Thoracic aorta (tissue), 2 donors: ENCODE data around the gene ARHGAP31. TPM values are rescaled to one million over a fixed set of nuclear protein-coding genes. Genes with fewer than 3 reads are reported as not detected.

Experiments
- ATAC-seq: fragments of 150-250 bp; one replicate; pipeline ENCODE4 v1.8.0; 2017; ENCODE audit warnings: low read depth; ENCODE audit not compliant: insufficient number of reproducible peaks, low FRiP score
- DNase-seq: peaks from one replicate; pipeline ENCODE4 v3.0.0-alpha.2; 2020; ENCODE audit warnings: low spot score
- H3K27ac ChIP-seq, 2 donors: fragments of 200-600 bp; sonication (generic); 1 replicate in 1 of 2; 2 replicates in 1 of 2; pipeline ENCODE4 v1.5.1; 2016; ENCODE audit warnings: mild to moderate bottlenecking in 2 of 2, moderate library complexity in 2 of 2
- H3K27me3 ChIP-seq: fragments of 200-600 bp; sonication (generic); replicated peaks from 2 replicates; pipeline ENCODE4 v1.6.0; 2016; ENCODE audit warnings: mild to moderate bottlenecking; ENCODE audit not compliant: insufficient read depth
- H3K36me3 ChIP-seq: fragments of 200-600 bp; sonication (generic); one replicate; pipeline ENCODE4 v1.5.1; 2016
- H3K4me1 ChIP-seq, 2 donors: fragments of 200-600 bp; sonication (generic); 1 replicate in 1 of 2; 2 replicates in 1 of 2; pipeline versions ENCODE4 v1.5.1 to v1.6.0; 2016; ENCODE audit warnings: low read depth in 2 of 2, mild to moderate bottlenecking in 1 of 2; ENCODE audit not compliant: control insufficient read depth in 1 of 2
- H3K4me3 ChIP-seq: fragments of 200-600 bp; sonication (generic); 2 replicates; pipeline ENCODE4 v1.5.1; 2016; ENCODE audit warnings: mild to moderate bottlenecking
- H3K9me3 ChIP-seq: fragments of 200-600 bp; sonication (generic); 2 replicates; pipeline ENCODE4 v1.5.1; 2016
- CTCF ChIP-seq: fragments of 200-600 bp; sonication (generic); IDR thresholded peaks from one replicate; pipeline ENCODE4 v1.5.1; 2019; ENCODE audit warnings: antibody characterized with exemption
- total RNA-seq, 2 donors: library from RNA; depleted of rRNA; stranded (reverse); fragments of >200 nt; gene quantifications; one replicate each; pipeline versions ENCODE4 v1.1.0 to v1.2.3, GENCODE V29; 2016

The ARHGAP31 gene
- total RNA-seq, 2 donors from 2014 or later = 20.8 to 33.6 TPM

DNA sequence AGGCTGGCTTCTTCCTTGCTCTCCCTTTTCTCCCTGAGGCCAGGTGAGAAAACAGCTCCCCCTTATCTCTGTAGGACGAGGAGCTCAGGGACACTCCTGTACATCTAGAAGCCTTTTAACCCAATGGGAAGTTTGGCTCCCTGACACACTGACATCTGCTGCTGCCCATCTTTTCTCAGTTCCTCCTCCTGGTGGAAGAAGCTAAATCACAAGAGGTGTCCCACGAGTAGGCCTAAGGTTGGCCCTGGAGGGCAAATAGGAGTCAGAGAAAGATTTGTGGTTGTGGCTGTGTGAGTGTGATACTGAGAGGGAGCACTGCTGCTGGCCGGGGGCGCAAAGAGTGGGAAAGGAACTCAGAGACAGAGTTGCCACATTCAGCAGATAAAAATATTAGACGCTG is 49.5 kb downstream of the ARHGAP31 start:
- Histone ChIP-seq H3K4me3 (no peak overlapping the region), H3K27ac (no peak overlapping the region), H3K27me3 (no peaks in the 10 kb centered on the region), H3K9me3 (no peaks in the 10 kb centered on the region), H3K36me3 (no peaks in the 10 kb centered on the region), H3K4me1 (no peaks in the 10 kb centered on the region)
- no peak for DNase-seq
- ATAC-seq = no peak
- TF ChIP-seq CTCF = no peak

DNA sequence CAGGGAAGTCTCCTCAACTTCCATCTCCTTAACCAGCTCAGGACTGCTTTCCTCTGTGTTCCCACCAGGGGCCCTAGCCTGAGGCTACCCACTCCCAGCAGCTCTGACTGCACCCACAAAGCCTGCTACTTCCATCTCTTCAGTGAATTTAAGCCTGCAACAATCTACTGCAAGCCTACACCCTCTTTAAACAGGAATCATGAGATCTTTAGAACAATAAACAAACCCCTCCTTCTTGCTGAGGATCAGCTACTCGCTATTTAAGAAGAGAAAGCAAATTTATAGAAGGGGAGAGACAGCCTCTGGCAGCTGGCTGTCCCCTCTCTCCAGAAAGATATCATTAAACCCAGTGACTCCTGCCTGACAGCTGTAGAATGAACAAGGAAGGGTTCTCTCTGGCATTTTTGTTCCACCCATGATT is 51.9 kb downstream of the ARHGAP31 start:
- H3K4me1 ChIP-seq = no peaks in the 10 kb centered on the region
- no peak for TF ChIP-seq CTCF
- no peaks in the 10 kb centered on the region for H3K27me3 ChIP-seq
- no peaks in the 10 kb centered on the region for H3K36me3 ChIP-seq
- no peaks in the 10 kb centered on the region for H3K9me3 ChIP-seq
- DNase-seq (no peak), ATAC-seq (no peak)
- no peak overlapping the region for H3K27ac ChIP-seq
- H3K4me3 ChIP-seq = no peak overlapping the region

- Histone ChIP-seq H3K4me3 (no peak overlapping the region), H3K4me1 (no peaks in the 10 kb centered on the region), H3K36me3 (no peaks in the 10 kb centered on the region), H3K9me3 (no peaks in the 10 kb centered on the region), H3K27me3 (no peaks in the 10 kb centered on the region), H3K27ac (no peak overlapping the region)
- TF ChIP-seq CTCF = no peak
- DNase-seq (no peak), ATAC-seq (no peak)
Observed at GRCh38 chr3:119347036-119347435, 52.9 kb downstream of the ARHGAP31 start.

DNA sequence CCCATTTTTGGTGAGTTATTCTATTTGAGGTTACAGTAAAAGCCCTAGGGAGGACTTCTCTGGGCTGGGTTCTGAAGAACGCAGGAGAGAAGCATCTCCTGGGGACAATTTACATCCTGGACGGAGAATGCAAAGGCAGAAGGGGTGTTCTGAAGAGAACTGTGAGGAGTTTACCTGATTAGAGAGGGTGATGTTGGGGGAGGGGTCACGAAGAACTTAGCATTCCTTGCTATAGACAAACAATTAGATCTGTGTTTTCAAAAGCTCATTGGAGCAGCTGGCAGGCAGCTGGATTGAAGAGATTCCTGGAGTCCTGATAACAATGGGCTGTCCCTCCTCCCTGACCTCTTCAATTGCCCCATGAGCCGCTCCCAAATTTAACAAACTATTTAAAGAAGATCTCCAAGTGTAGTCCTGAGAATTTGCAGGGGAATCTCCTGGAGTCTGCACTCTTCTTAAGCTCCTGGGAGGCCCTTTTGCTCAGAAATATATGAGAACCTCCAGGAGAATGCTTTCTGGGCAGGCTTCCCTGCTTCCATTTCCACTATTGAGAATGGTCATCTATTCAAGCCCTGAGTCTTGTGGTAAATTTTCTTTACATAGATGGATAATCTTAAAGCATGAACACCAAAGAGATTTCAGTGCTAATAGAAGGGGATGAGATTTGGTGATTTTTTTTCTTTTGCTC is 55.3 kb downstream of the ARHGAP31 start:
- no peaks in the 10 kb centered on the region for H3K27me3 ChIP-seq
- DNase-seq = no peak
- ATAC-seq = no peak
- no peaks in the 10 kb centered on the region for H3K4me1 ChIP-seq
- TF ChIP-seq CTCF = no peak
- no peak overlapping the region for H3K4me3 ChIP-seq
- no peaks in the 10 kb centered on the region for H3K36me3 ChIP-seq
- H3K9me3 ChIP-seq = no peaks in the 10 kb centered on the region
- no peak overlapping the region for H3K27ac ChIP-seq

- Histone ChIP-seq H3K27me3 (no peaks in the 10 kb centered on the region), H3K36me3 (no peaks in the 10 kb centered on the region), H3K27ac (no peak overlapping the region), H3K4me3 (no peak overlapping the region), H3K9me3 (no peaks in the 10 kb centered on the region), H3K4me1 (no peaks in the 10 kb centered on the region)
- TF ChIP-seq CTCF = no peak
- no peak for ATAC-seq
- DNase-seq = no peak
Observed at GRCh38 chr3:119350114-119350513, 55.9 kb downstream of the ARHGAP31 start.
